Astrocyte (in vitro differentiated cells and primary cell): ENCODE data around the gene SNUPN. TPM values are rescaled to one million over a fixed set of nuclear protein-coding genes. Genes with fewer than 3 reads are reported as not detected.
A peak's percentile ranks its signal among the peaks of the same experiment; 100 is the strongest.

ENCODE experiments used
- DNase-seq: peaks from one replicate; pipeline ENCODE4 v3.0.0-alpha.2; 2010; ENCODE audit warnings: low read depth
- FAIRE-seq: peaks from 2 replicates; lab custom pipeline; 2011; peaks lifted over from hg19 to GRCh38; lab: Jason Lieb, UNC
- H2AFZ ChIP-seq: 2 replicates; pipeline ENCODE4 v1.6.0; 2012; ENCODE audit warnings: low read depth, low read length, inconsistent platforms
- H3K27ac ChIP-seq: 2 replicates; pipeline ENCODE4 v1.5.1; 2011; ENCODE audit warnings: low read depth, low read length, inconsistent platforms
- H3K27me3 ChIP-seq: 2 replicates; pipeline ENCODE4 v1.6.0; 2011; ENCODE audit warnings: low read length, inconsistent platforms; ENCODE audit not compliant: insufficient read depth
- H3K36me3 ChIP-seq: 2 replicates; pipeline ENCODE4 v1.5.1; 2011; ENCODE audit warnings: low read length, inconsistent platforms; ENCODE audit not compliant: insufficient read depth
- H3K4me1 ChIP-seq: 2 replicates; pipeline ENCODE4 v1.5.1; 2011; ENCODE audit warnings: low read length, inconsistent platforms; ENCODE audit not compliant: insufficient read depth
- H3K4me2 ChIP-seq: 2 replicates; pipeline ENCODE4 v1.6.0; 2012; ENCODE audit warnings: low read length, inconsistent platforms
- H3K4me3 ChIP-seq: 2 replicates; pipeline ENCODE4 v1.5.1; 2011; ENCODE audit warnings: low read depth, mild to moderate bottlenecking, low read length, inconsistent platforms; ENCODE audit not compliant: insufficient read depth
- H3K79me2 ChIP-seq: 2 replicates; pipeline ENCODE4 v1.6.0; 2012; ENCODE audit warnings: mild to moderate bottlenecking, low read length, inconsistent platforms; ENCODE audit not compliant: insufficient read depth
- H3K9ac ChIP-seq: 2 replicates; pipeline ENCODE4 v1.6.0; 2012; ENCODE audit warnings: mild to moderate bottlenecking, low read length, inconsistent platforms
- H3K9me3 ChIP-seq: 2 replicates; pipeline ENCODE4 v1.5.1; 2012; ENCODE audit warnings: low read depth, mild to moderate bottlenecking, low read length, inconsistent platforms; ENCODE audit not compliant: insufficient read depth
- H4K20me1 ChIP-seq: 2 replicates; pipeline ENCODE4 v1.6.0; 2012; ENCODE audit warnings: low read length, inconsistent platforms; ENCODE audit not compliant: insufficient read depth
- H3K27ac Mint-ChIP-seq: one replicate; pipeline ENCODE4 v1.8.0; 2021; ENCODE audit warnings: mild to moderate bottlenecking, mixed read lengths; ENCODE audit not compliant: unreplicated experiment
- H3K27me3 Mint-ChIP-seq: one replicate; pipeline ENCODE4 v1.8.0; 2021; ENCODE audit warnings: low read depth, mixed read lengths; ENCODE audit not compliant: unreplicated experiment
- H3K36me3 Mint-ChIP-seq: one replicate; pipeline ENCODE4 v1.8.0; 2021; ENCODE audit warnings: low read depth, mixed read lengths; ENCODE audit not compliant: unreplicated experiment
- H3K4me1 Mint-ChIP-seq: one replicate; pipeline ENCODE4 v1.8.0; 2021; ENCODE audit warnings: low read depth, mixed read lengths; ENCODE audit not compliant: unreplicated experiment
- H3K4me3 Mint-ChIP-seq: one replicate; pipeline ENCODE4 v1.8.0; 2021; ENCODE audit warnings: mild to moderate bottlenecking, moderate library complexity, mixed read lengths; ENCODE audit not compliant: unreplicated experiment
- H3K9me3 Mint-ChIP-seq: one replicate; pipeline ENCODE4 v1.8.0; 2021; ENCODE audit warnings: mild to moderate bottlenecking, mixed read lengths; ENCODE audit not compliant: unreplicated experiment
- EZH2 ChIP-seq: IDR thresholded peaks from 2 replicates; pipeline ENCODE4 v1.6.1; 2012; ENCODE audit warnings: mild to moderate bottlenecking, low read length, inconsistent platforms; ENCODE audit not compliant: insufficient read depth
- total RNA-seq: library from RNA; stranded (reverse); gene quantifications from 2 replicates; pipeline ENCODE4 v1.2.1, GENCODE V29; 2021
- TF ChIP-seq, protein P1 (sequence below): IDR thresholded peaks from 2 replicates; pipeline ENCODE4 v1.5.1; 2011; ENCODE audit warnings: low read depth, mild to moderate bottlenecking, inconsistent platforms, low read length, moderate library complexity; ENCODE audit not compliant: insufficient read depth

The SNUPN gene
- total RNA-seq, 1 donor from 2014 or later: 15.9 TPM

DNA sequence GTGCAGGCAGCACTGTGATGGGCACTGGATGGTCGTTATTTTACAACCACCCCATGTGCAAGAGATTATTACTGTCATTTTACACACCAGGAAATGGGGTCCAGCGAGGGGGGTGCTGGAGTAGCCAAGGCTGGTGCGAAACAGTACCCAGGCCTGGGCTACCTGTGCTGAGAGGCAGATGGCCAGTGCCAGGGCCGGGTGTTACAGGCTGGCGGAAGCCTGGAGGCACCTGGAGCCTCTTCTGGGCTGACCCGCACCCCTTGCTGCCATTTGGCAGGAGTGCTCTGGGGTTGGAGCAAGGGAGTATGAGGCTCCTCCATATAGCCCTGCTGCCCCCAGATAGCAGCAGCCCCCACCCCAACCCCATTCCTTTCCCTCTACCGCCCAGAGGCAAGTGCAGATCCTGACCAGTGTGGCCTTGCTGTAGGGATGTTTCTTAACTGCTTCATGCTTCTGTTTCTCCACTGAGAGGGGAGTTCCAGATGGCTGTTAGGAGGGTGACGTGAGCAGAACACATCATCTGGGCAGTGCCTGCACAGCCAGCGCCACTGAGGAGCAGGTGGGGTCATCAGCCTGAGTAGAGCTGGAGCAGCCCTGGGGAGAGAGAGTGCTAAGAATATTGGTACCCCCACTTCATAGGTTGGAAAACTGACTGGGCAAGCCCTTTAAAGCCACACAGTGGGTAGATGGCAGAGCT is 37.4 kb upstream of the SNUPN start:
- H3K9me3 ChIP-seq: no peaks in the 10 kb centered on the region
- no peaks in the 10 kb centered on the region for H3K36me3 ChIP-seq
- Mint-ChIP-seq H3K36me3 (peaks cover 17% of the 10 kb centered on the region), H3K4me1 (peaks cover 30% of the 10 kb centered on the region), H3K4me3 (no peak overlapping the region), H3K27me3 (no peaks in the 10 kb centered on the region), H3K27ac (peak overlapping the region; percentile 47), H3K9me3 (no peaks in the 10 kb centered on the region)
- H3K4me1 ChIP-seq: peaks cover 43% of the 10 kb centered on the region
- peaks cover 19% of the 10 kb centered on the region for H3K79me2 ChIP-seq
- no peak overlapping the region for H3K27ac ChIP-seq
- no peak for FAIRE-seq
- H3K4me2 ChIP-seq: no peak overlapping the region
- H3K4me3 ChIP-seq: no peak overlapping the region
- no peak overlapping the region for H3K9ac ChIP-seq
- TF ChIP-seq, protein P1, sequence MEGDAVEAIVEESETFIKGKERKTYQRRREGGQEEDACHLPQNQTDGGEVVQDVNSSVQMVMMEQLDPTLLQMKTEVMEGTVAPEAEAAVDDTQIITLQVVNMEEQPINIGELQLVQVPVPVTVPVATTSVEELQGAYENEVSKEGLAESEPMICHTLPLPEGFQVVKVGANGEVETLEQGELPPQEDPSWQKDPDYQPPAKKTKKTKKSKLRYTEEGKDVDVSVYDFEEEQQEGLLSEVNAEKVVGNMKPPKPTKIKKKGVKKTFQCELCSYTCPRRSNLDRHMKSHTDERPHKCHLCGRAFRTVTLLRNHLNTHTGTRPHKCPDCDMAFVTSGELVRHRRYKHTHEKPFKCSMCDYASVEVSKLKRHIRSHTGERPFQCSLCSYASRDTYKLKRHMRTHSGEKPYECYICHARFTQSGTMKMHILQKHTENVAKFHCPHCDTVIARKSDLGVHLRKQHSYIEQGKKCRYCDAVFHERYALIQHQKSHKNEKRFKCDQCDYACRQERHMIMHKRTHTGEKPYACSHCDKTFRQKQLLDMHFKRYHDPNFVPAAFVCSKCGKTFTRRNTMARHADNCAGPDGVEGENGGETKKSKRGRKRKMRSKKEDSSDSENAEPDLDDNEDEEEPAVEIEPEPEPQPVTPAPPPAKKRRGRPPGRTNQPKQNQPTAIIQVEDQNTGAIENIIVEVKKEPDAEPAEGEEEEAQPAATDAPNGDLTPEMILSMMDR: no peak
- TF ChIP-seq EZH2: no peak
- H3K27me3 ChIP-seq: no peaks in the 10 kb centered on the region
- no peak for DNase-seq
- peaks cover 10% of the 10 kb centered on the region for H4K20me1 ChIP-seq
- H2AFZ ChIP-seq: no peak overlapping the region

DNA sequence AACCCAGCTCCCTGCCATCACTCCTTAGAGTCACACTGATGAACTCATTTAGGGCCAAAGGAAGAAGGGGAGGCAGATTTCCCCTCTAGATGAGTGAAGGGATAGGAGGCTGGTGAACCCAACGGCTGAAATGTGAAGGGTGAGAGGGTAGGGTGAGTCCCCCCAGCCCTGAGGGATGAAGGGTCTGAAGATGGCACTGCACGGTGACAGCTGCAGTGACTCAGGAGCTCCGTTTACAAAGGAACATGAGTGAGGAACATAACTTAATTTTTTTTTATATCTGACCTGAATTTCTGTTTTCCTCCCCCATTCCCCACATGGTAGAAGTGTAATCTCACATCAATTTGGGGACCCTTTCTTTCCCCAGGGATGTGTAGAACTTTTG is 36.2 kb upstream of the SNUPN start:
- Histone ChIP-seq H3K9me3 (no peaks in the 10 kb centered on the region), H3K79me2 (peaks cover 25% of the 10 kb centered on the region), H3K4me3 (no peak overlapping the region), H2AFZ (no peak overlapping the region), H3K9ac (peak overlapping the region; percentile 82), H3K27me3 (no peaks in the 10 kb centered on the region), H3K4me1 (peaks cover 33% of the 10 kb centered on the region), H3K36me3 (no peaks in the 10 kb centered on the region), H4K20me1 (peaks cover 21% of the 10 kb centered on the region), H3K27ac (peak overlapping the region; percentile 96), H3K4me2 (peak overlapping the region; percentile 65)
- no peak for FAIRE-seq
- Mint-ChIP-seq H3K9me3 (no peaks in the 10 kb centered on the region), H3K36me3 (peaks cover 14% of the 10 kb centered on the region), H3K4me1 (peaks cover 22% of the 10 kb centered on the region), H3K27ac (peak overlapping the region; percentile 97), H3K27me3 (no peaks in the 10 kb centered on the region), H3K4me3 (no peak overlapping the region)
- TF ChIP-seq, protein P1: no peak
- TF ChIP-seq EZH2: no peak
- no peak for DNase-seq

DNA sequence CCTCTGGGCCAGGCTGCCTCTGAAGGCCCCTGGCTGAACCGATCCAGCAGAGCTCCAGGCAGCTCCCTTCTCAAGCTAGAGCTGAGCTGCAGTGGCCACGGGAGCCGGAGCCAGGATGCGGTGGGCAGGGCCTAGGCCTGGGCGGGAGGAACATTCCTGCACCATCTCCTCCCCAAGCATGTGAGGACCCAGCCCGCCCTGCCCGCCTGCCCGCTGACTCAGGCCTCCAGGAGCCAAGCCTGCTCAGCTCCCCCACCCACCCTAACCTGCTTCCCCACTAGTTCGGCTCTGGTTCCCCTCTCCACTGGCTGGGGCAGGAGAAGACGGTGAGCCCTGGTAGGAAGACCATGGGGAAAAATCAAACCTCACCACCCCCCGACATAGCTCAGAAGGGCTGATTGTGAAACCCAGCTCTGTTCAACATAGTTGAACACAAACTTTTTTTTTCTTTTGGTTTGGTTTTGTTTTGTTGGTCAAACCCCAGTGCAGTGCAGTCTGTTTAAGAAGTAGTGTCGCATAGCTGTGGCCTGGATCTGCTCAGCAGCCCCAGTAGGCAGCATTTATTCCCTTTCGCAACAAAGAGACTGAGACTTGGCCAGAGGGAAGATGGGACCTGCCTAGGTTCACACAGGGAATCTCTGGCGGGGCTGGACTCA is 35.7 kb upstream of the SNUPN start:
- Mint-ChIP-seq H3K4me1 (peaks cover 18% of the 10 kb centered on the region), H3K36me3 (peaks cover 17% of the 10 kb centered on the region), H3K27me3 (no peaks in the 10 kb centered on the region), H3K9me3 (no peaks in the 10 kb centered on the region), H3K4me3 (no peak overlapping the region), H3K27ac (peak overlapping the region; percentile 97)
- H3K4me1 ChIP-seq: peaks cover 29% of the 10 kb centered on the region
- H3K79me2 ChIP-seq: peaks cover 30% of the 10 kb centered on the region
- no peaks in the 10 kb centered on the region for H3K27me3 ChIP-seq
- DNase-seq (peak; percentile 91), FAIRE-seq (no peak)
- no peak for TF ChIP-seq EZH2
- TF ChIP-seq, protein P1: no peak
- H3K27ac ChIP-seq: peak overlapping the region; percentile 96
- no peaks in the 10 kb centered on the region for H3K9me3 ChIP-seq
- no peak overlapping the region for H3K4me3 ChIP-seq
- H4K20me1 ChIP-seq: peaks cover 26% of the 10 kb centered on the region
- no peaks in the 10 kb centered on the region for H3K36me3 ChIP-seq
- no peak overlapping the region for H2AFZ ChIP-seq
- peak overlapping the region; percentile 82 for H3K9ac ChIP-seq
- peak overlapping the region; percentile 65 for H3K4me2 ChIP-seq
